HepG2 (cell line): ENCODE results near the gene SSC4D. TPM values are rescaled to one million over a fixed set of nuclear protein-coding genes. Genes with fewer than 3 reads are reported as not detected.
A peak's percentile ranks its signal among the peaks of the same experiment; 100 is the strongest.
"Not testable (repeated sequence)": the region's sequence is repeated elsewhere in the genome, so short reads cannot be mapped to it uniquely, and the experiment has no call there.

ENCODE experiments used
- ATAC-seq: fragments of 200-7000 bp; cut with Tn5 transposase; 3 replicates; pipeline ENCODE4 v1.9.1; 2020; ENCODE audit warnings: mild to moderate bottlenecking, moderate library complexity
- BruUV-seq: library from RNA; stranded (reverse); fragments of 400-500 nt; replicated peaks from 2 replicates; lab custom pipeline; 2021; lab: Mats Ljungman, UMichigan
- CTCF ChIA-PET: fragments of 300-600 bp; formaldehyde crosslinking; extraction: SDS; loops from one replicate; lab custom pipeline; 2021; ENCODE audit warnings: low total read pairs, inconsistent platforms, low intra/inter-chr PET ratio; lab: Yijun Ruan, JAX
- POLR2A ChIA-PET: fragments of 350-600 bp; sonication (Branson Sonifier 250); formaldehyde crosslinking; loops from one replicate; lab custom pipeline; 2020; ENCODE audit warnings: antibody characterized with exemption, inconsistent platforms; lab: Yijun Ruan, JAX
- DNase-seq: peaks from one replicate; pipeline ENCODE4 v3.0.0-alpha.2; 2015; ENCODE audit warnings: low spot score
- FAIRE-seq: peaks from 3 replicates; lab custom pipeline; 2011; peaks lifted over from hg19 to GRCh38; lab: Jason Lieb, UNC
- H2AFZ ChIP-seq: one replicate; pipeline ENCODE4 v1.6.1; 2011; ENCODE audit warnings: low read length, inconsistent platforms
- H3K27ac ChIP-seq: fragments of 300-600 bp; 3 replicates; pipeline ENCODE4 v1.8.0; 2011; ENCODE audit warnings: mixed run types, mild to moderate bottlenecking, mixed read lengths, low read length, inconsistent platforms; ENCODE audit not compliant: insufficient read depth; ENCODE audit errors: extremely low read length
- H3K27me3 ChIP-seq, 2 experiments: fragments of 200-600 bp in 1 of 2; 2 replicates in 1 of 2; 3 replicates in 1 of 2; pipeline versions ENCODE4 v1.6.0 to v1.8.0; 2011; ENCODE audit warnings: low read length in 2 of 2, mild to moderate bottlenecking in 2 of 2, moderate library complexity in 2 of 2, inconsistent platforms in 1 of 2; ENCODE audit not compliant: insufficient read depth in 2 of 2, control insufficient read depth in 1 of 2
- H3K36me3 ChIP-seq, 2 experiments: fragments of 200-600 bp in 1 of 2; replicated peaks in 1 of 2; 2 replicates in 1 of 2; 3 replicates in 1 of 2; pipeline versions ENCODE4 v1.5.1 to v1.8.0; 2011; ENCODE audit warnings: low read length in 2 of 2, inconsistent platforms in 1 of 2; ENCODE audit not compliant: insufficient read depth in 2 of 2, control insufficient read depth in 1 of 2
- H3K4me1 ChIP-seq: 2 replicates; pipeline ENCODE4 v1.5.1; 2012; ENCODE audit warnings: low read length, inconsistent platforms; ENCODE audit not compliant: insufficient read depth
- H3K4me2 ChIP-seq: 2 replicates; pipeline ENCODE4 v1.6.0; 2011; ENCODE audit warnings: low read depth, low read length, inconsistent platforms
- H3K4me3 ChIP-seq, 3 experiments: fragments of 200-600 bp in 1 of 3; sonication (generic), shearing (Covaris generic) in 1 of 3; replicated peaks in 1 of 3; 2 replicates each; pipeline ENCODE4 v1.5.1; 2011 to 2016; ENCODE audit warnings: low read length in 3 of 3, inconsistent platforms in 2 of 3, low read depth in 2 of 3, mild to moderate bottlenecking in 2 of 3, control low read depth in 1 of 3, mixed read lengths in 1 of 3; ENCODE audit not compliant: insufficient read depth in 1 of 3
- H3K79me2 ChIP-seq: one replicate; pipeline ENCODE4 v1.6.1; 2011; ENCODE audit warnings: low read length, inconsistent platforms; ENCODE audit not compliant: insufficient read depth
- H3K9ac ChIP-seq: 2 replicates; pipeline ENCODE4 v1.6.0; 2011; ENCODE audit warnings: mild to moderate bottlenecking, low read depth, low read length, inconsistent platforms; ENCODE audit not compliant: insufficient read depth
- H3K9me3 ChIP-seq: 2 replicates; pipeline ENCODE4 v1.5.1; 2012; ENCODE audit warnings: mild to moderate bottlenecking, low read length
- H4K20me1 ChIP-seq: 2 replicates; pipeline ENCODE4 v1.6.0; 2011; ENCODE audit warnings: inconsistent platforms, mild to moderate bottlenecking, low read length, moderate library complexity; ENCODE audit not compliant: insufficient read depth
- WGBS: methylation state at CpG from one replicate; pipeline ENCODE4 v1.1.6; 2017; ENCODE audit warnings: low lambda C conversion rate; 5-methylcytosine and 5-hydroxymethylcytosine counted together
- in situ Hi-C: cut with HindIII; loops from 2 replicates; pipeline ENCODE4 v1.10.0; 2017; ENCODE audit warnings: low pct_unique_long_range_greater_than_20kb; ENCODE audit not compliant: extremely low pct_ligation_motif_present
- intact Hi-C: fragments of 100-400 bp; cut with micrococcal nuclease; formaldehyde crosslinking; loops from one replicate; pipeline ENCODE4 v1.10.0; 2022; ENCODE audit not compliant: unreplicated experiment
- polyA plus RNA-seq, 8 experiments: library from polyadenylated mRNA; depleted of rRNA in 3 of 8; stranded (reverse) in 7 of 8; unstranded in 1 of 8; fragments of >200 nt; fragmentation: Illumina TruSeq in 4 of 8; extraction: Trizol in 4 of 8; gene quantifications; 2 replicates each; pipeline versions ENCODE4 v1.2.1 to v1.2.3, GENCODE V29; 2011 to 2016; ENCODE audit warnings: low read depth in 4 of 8, missing spikeins in 1 of 8, mixed read lengths in 1 of 8; ENCODE audit not compliant: insufficient read depth in 1 of 8
- total RNA-seq, 5 experiments: library from RNA; depleted of rRNA; stranded (reverse); fragments of >200 nt; fragmentation: Illumina TruSeq; extraction: Trizol; gene quantifications; 2 replicates each; pipeline ENCODE4 v1.2.3, GENCODE V29; 2016; ENCODE audit warnings: low read depth in 1 of 5

The SSC4D gene
- total and polyA plus RNA-seq, 2 of the 13 experiments (the other 11 are each of a cell fraction or from before 2014, with no cell fraction given) = 33.3 to 63.8 TPM

GRCh38 chr7:76441792-76442191, 32.3 kb upstream of the SSC4D start:
- H3K27me3 ChIP-seq, H4K20me1 ChIP-seq, CTCF ChIA-PET, H3K36me3 ChIP-seq, H3K4me3 ChIP-seq, H3K4me1 ChIP-seq, DNase-seq, POLR2A ChIA-PET, H3K9me3 ChIP-seq, H2AFZ ChIP-seq, H3K4me2 ChIP-seq, intact Hi-C loops, BruUV-seq, H3K27ac ChIP-seq, H3K9ac ChIP-seq, H3K79me2 ChIP-seq, in situ Hi-C loops: not testable (repeated sequence)
- ATAC-seq = peak; percentile 81
- no CpG with 5 or more reads among the region's 10 CpGs for WGBS
- FAIRE-seq = peak; percentile 90

- H3K79me2 ChIP-seq, H3K4me3 ChIP-seq, in situ Hi-C loops, H3K4me1 ChIP-seq, CTCF ChIA-PET, DNase-seq, H3K27me3 ChIP-seq, H3K36me3 ChIP-seq, H3K9me3 ChIP-seq, ATAC-seq, intact Hi-C loops, FAIRE-seq, H2AFZ ChIP-seq, H4K20me1 ChIP-seq, POLR2A ChIA-PET, H3K4me2 ChIP-seq, BruUV-seq, H3K9ac ChIP-seq, H3K27ac ChIP-seq: not testable (repeated sequence)
- WGBS = 33% methylated on average over 1 of the region's 4 CpGs
Observed at GRCh38 chr7:76440404-76440803, 30.9 kb upstream of the SSC4D start.

GRCh38 chr7:76439120-76439888, 29.8 kb upstream of the SSC4D start:
- CTCF ChIA-PET, BruUV-seq, in situ Hi-C loops, H3K36me3 ChIP-seq, H4K20me1 ChIP-seq, H3K4me3 ChIP-seq, H3K4me2 ChIP-seq, H2AFZ ChIP-seq, intact Hi-C loops, H3K27me3 ChIP-seq, POLR2A ChIA-PET, H3K79me2 ChIP-seq, H3K27ac ChIP-seq, H3K9me3 ChIP-seq, H3K4me1 ChIP-seq, FAIRE-seq, ATAC-seq, H3K9ac ChIP-seq, DNase-seq: not testable (repeated sequence)
- 50% methylated on average over 4 of the region's 7 CpGs for WGBS
